ENCODE measurements around the gene IKZF2.

The IKZF2 gene

DNA sequence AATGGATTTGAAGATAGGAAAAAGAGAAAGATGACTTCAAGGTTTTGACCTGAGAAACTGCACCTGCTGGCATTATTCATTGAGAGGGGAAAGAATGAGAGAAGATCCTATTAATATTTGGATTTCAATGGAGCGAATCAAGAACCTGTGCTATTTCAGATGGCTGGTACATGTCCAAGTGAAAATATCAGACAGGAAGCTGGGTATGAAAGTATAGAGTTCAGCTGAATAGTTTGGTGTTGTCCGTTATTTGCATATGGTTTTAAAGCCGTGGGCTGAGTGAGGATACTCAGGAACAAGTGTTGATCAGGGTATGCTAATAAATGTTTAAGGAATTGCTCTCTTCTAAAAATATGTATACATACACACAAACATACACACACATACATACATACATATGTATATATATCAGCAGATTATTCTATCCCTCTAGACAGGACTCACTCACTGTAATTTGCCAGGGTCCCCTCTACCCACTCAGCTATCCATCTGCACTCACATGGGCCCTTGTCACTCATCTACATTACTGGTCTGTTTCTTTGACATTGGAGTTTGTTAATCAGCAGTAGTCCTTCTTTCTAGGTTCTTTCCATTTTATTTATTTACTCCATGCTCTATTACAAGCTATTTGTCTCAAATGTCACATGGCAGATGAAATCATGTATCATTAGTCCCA lies 33.9 kb upstream of the IKZF2 start:
- no peak overlapping the region for H3K27ac ChIP-seq
- TF ChIP-seq, protein P1, sequence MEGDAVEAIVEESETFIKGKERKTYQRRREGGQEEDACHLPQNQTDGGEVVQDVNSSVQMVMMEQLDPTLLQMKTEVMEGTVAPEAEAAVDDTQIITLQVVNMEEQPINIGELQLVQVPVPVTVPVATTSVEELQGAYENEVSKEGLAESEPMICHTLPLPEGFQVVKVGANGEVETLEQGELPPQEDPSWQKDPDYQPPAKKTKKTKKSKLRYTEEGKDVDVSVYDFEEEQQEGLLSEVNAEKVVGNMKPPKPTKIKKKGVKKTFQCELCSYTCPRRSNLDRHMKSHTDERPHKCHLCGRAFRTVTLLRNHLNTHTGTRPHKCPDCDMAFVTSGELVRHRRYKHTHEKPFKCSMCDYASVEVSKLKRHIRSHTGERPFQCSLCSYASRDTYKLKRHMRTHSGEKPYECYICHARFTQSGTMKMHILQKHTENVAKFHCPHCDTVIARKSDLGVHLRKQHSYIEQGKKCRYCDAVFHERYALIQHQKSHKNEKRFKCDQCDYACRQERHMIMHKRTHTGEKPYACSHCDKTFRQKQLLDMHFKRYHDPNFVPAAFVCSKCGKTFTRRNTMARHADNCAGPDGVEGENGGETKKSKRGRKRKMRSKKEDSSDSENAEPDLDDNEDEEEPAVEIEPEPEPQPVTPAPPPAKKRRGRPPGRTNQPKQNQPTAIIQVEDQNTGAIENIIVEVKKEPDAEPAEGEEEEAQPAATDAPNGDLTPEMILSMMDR (conservative IDR thresholded peaks at IDR 0.05), result no peak

DNA sequence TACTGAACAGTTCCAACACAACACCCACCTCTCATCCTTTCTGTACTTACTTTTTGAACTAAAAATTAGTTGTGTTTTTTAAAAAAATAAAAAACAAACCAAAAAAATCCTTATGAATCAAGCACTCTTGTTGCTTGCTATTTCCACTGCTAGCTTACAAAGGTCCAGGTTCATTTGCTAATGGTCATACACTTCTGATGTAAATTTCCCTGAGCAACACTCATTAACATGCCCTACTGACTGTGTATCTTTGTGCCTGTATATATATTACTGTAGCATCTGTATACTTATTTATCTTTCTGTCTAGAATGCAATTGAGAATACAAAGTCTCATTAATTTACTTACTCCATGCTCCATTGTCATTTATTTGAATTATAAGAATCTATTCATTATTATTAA lies 30.3 kb upstream of the IKZF2 start:
- H3K27ac ChIP-seq, result no peak overlapping the region
- TF ChIP-seq, protein P1 (conservative IDR thresholded peaks at IDR 0.05), result no peak

DNA sequence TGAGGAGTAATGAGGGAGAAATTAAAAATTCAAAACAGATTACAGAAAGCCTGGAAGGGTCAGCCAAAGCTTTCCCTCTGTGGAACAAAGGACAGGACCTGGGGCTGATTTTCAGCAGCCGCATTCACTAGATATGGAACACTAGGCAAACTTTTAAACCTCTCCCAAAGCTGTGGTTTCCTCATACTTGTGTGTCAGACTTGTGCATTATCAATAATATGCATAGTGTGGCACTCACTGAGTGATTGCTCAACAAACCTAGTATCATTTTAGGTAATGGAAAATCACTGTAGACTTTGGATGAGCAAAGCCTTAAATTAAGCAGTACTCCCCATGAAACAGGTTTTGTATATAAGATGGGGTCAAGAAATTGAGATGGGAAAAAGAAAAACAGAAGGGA lies 26.3 kb upstream of the IKZF2 start:
- TF ChIP-seq, protein P1 (conservative IDR thresholded peaks at IDR 0.05), result no peak
- no peak overlapping the region for H3K27ac ChIP-seq

DNA sequence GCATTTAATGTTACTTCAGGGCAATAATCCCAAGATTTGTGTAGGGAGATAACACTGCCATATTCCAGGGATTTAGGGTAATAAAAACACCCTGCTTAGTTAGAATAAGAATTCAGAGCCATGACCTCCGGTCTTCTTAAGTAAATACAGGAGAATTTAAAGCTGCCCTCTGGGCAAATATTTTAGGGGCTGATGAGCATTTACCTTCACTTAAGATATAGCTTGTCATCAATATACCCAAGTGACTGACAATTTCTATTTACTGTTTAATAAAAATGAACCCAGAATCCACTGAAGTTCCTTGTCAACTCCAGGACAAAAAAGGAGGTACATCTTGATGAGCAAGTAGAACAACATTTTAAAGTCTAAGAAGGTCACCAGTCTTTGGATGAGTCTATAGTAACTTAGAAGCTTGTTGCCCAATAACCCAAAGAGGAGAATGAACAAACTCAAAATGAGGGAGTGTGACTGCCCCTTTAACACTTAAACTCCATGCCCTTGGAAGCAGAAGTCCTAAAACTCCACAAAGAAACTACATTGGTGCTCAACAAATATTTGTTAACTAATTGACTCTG lies 24.3 kb upstream of the IKZF2 start:
- TF ChIP-seq, protein P1 (conservative IDR thresholded peaks at IDR 0.05), result no peak
- H3K27ac ChIP-seq, result no peak overlapping the region

DNA sequence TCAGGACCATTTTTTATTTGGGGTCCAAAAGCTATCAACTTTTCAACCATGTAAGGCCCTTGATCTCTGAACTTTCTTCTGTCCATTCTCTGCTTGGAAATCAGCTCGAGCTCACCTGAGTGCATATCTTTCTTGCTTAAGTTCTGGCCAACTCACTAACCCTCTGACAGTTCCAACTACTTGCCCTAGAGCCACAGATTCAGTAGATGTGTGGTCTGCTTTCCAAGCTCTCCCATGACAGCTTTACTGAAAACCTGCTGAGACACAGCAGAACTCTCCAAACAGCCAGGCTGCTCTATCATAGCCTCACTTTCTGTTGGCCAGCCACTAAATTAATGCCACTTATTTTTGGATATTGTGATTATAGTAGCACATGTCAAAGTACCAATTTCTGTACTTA lies 21.2 kb upstream of the IKZF2 start:
- TF ChIP-seq, protein P1 (conservative IDR thresholded peaks at IDR 0.05), result no peak

DNA sequence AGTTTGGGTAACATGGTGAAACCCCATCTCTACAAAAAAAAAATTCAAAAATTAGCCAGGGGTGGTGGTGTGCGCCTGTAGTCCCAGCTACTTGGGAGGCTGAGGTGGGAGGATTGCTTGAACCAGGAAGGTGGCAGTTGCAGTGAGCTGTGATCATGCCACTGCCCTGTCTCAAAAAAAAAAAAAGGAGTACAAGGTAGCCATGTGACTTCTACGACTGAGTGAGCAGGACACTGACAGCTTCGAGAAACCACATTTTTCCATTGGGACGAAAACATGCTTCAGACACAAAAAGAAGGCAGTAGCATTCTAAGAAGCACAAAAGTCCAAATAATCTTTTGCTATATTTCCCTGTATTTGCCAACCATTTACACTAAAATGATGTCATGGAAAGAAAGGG lies 19.7 kb upstream of the IKZF2 start:
- no peak overlapping the region for H3K27ac ChIP-seq
- TF ChIP-seq, protein P1 (conservative IDR thresholded peaks at IDR 0.05), result no peak

More for the DNA sequence above, 21.2 kb upstream of the IKZF2 start:
- H3K27ac ChIP-seq, result no peak overlapping the region

DNA sequence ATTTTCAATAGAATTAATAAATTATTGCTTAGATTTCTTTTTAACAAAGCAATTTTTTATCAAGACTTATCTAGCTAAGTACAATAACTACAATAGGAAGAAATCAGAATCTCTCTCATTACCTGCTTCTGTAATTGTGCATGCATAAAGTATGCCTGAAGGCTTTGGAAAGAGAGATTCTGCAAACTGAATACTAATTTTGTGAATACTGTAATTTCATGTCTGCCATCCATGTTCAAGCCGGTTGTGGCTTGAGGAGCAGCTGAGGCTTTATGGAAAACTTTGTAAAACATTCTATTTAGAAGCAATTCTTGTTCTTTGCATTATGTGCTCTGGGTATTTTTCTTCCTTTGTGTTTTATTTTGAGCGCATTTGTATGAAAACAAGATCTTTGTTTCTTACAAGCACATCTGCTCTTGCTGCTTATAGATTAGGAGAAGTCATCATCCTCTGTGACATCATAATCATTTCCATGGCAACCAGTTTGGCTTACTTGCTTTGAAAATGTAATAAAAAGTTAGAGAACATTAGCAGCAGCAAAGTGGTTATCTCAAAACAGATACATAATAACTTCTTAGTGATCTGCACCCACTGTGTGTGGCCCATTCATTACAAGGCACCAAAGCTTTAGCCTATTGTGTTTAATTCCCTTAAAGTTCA lies 16.0 kb upstream of the IKZF2 start:
- TF ChIP-seq, protein P1 (conservative IDR thresholded peaks at IDR 0.05), result no peak
- no peak overlapping the region for H3K27ac ChIP-seq
